OCI-LY1 (cell line): ENCODE measurements around the gene SCAMP2.

Experiments
- H2AFZ ChIP-seq: fragments of 200-600 bp; sonication (generic), shearing (Covaris generic); 2 replicates; pipeline ENCODE4 v1.6.0; 2014; ENCODE audit warnings: antibody characterized with exemption, mild to moderate bottlenecking, low read length
- H3F3A ChIP-seq: fragments of 200-600 bp; sonication (generic), shearing (Covaris generic); 2 replicates; pipeline ENCODE4 v1.6.0; 2014; ENCODE audit warnings: mild to moderate bottlenecking, antibody characterized with exemption, low read length, moderate library complexity; ENCODE audit not compliant: insufficient read depth
- H3K27ac ChIP-seq: fragments of 200-600 bp; sonication (generic); 2 replicates; pipeline ENCODE4 v1.5.1; 2014; ENCODE audit warnings: low read length, mixed run types, mild to moderate bottlenecking, low read depth; ENCODE audit not compliant: poor library complexity, severe bottlenecking
- H3K27me3 ChIP-seq: fragments of 200-600 bp; sonication (generic); 2 replicates; pipeline ENCODE4 v1.6.0; 2014; ENCODE audit warnings: antibody characterized with exemption, mild to moderate bottlenecking, low read length, moderate library complexity; ENCODE audit not compliant: insufficient read depth
- H3K36me3 ChIP-seq: fragments of 200-600 bp; sonication (generic); 2 replicates; pipeline ENCODE4 v1.6.1; 2014; ENCODE audit warnings: mild to moderate bottlenecking, antibody characterized with exemption, low read length, moderate library complexity, mixed read lengths; ENCODE audit not compliant: insufficient read depth
- H3K4me1 ChIP-seq: fragments of 200-600 bp; sonication (generic); 2 replicates; pipeline ENCODE4 v1.5.1; 2014; ENCODE audit warnings: mild to moderate bottlenecking, low read length, moderate library complexity; ENCODE audit not compliant: insufficient read depth, severe bottlenecking
- H3K4me2 ChIP-seq: fragments of 200-600 bp; sonication (generic), shearing (Covaris generic); 2 replicates; pipeline ENCODE4 v1.6.1; 2014; ENCODE audit warnings: low read length
- H3K4me3 ChIP-seq: fragments of 200-600 bp; sonication (generic); 2 replicates; pipeline ENCODE4 v1.5.1; 2014; ENCODE audit warnings: low read length, low read depth, mild to moderate bottlenecking, mixed read lengths; ENCODE audit not compliant: poor library complexity, severe bottlenecking
- H3K79me2 ChIP-seq: fragments of 200-600 bp; shearing (Covaris generic); 2 replicates; pipeline ENCODE4 v1.6.1; 2016; ENCODE audit warnings: mixed run types, low read length, mixed read lengths; ENCODE audit not compliant: insufficient read depth
- H3K9ac ChIP-seq: fragments of 200-600 bp; sonication (generic), shearing (Covaris generic); 2 replicates; pipeline ENCODE4 v1.6.1; 2014; ENCODE audit warnings: mild to moderate bottlenecking, low read length, mixed read lengths
- H3K9me2 ChIP-seq: fragments of 200-600 bp; sonication (generic), shearing (Covaris generic); 2 replicates; pipeline ENCODE4 v1.6.1; 2014; ENCODE audit warnings: low read depth, mild to moderate bottlenecking, low read length, mixed read lengths
- H3K9me3 ChIP-seq: fragments of 200-600 bp; shearing (Covaris generic); 2 replicates; pipeline ENCODE4 v1.6.1; 2014; ENCODE audit warnings: low read length, mixed read lengths
- H4K20me1 ChIP-seq: fragments of 200-600 bp; sonication (generic), shearing (Covaris generic); 2 replicates; pipeline ENCODE4 v1.6.0; 2016; ENCODE audit warnings: mild to moderate bottlenecking, low read length; ENCODE audit not compliant: insufficient read depth
- CTCF ChIP-seq: fragments of 200-600 bp; sonication (generic), shearing (Covaris generic); IDR thresholded peaks from 2 replicates; pipeline ENCODE4 v1.5.1; 2017; ENCODE audit warnings: mild to moderate bottlenecking, antibody characterized with exemption, low read length, moderate library complexity, mixed read lengths
- EZH2 ChIP-seq: fragments of 200-600 bp; sonication (generic), shearing (Covaris generic); IDR thresholded peaks from 2 replicates; pipeline ENCODE4 v1.8.0; 2017; ENCODE audit warnings: borderline replicate concordance, mixed run types, mild to moderate bottlenecking, antibody characterized with exemption, low read length, moderate library complexity, mixed read lengths

Gene SCAMP2

GRCh38 chr15:74857671-74858368, 15.3 kb downstream of the SCAMP2 start:
- Histone ChIP-seq H3K9me3 (no peaks in the 10 kb centered on the region), H2AFZ (no peak overlapping the region), H3K4me3 (no peak overlapping the region), H3K9me2 (no peaks in the 10 kb centered on the region), H3K27me3 (no peaks in the 10 kb centered on the region), H3K4me1 (peaks cover 36% of the 10 kb centered on the region), H3F3A (no peaks in the 10 kb centered on the region), H3K9ac (peak overlapping the region; percentile 2; the same call in 1 of the 2 replicates), H4K20me1 (no peaks in the 10 kb centered on the region), H3K79me2 (no peaks in the 10 kb centered on the region), H3K36me3 (peaks cover 14% of the 10 kb centered on the region), H3K4me2 (peak overlapping the region; percentile 2; the same call in 1 of the 2 replicates), H3K27ac (peak overlapping the region; percentile 81)
- no peak for TF ChIP-seq CTCF
- no peak for TF ChIP-seq EZH2

- Histone ChIP-seq H2AFZ (no peak overlapping the region), H3K9ac (peak overlapping the region; percentile 2; the same call in 1 of the 2 replicates), H3K36me3 (peaks cover 20% of the 10 kb centered on the region), H3K4me3 (no peak overlapping the region), H3K4me1 (peaks cover 36% of the 10 kb centered on the region), H3K9me3 (no peaks in the 10 kb centered on the region), H3K27me3 (no peaks in the 10 kb centered on the region), H3K27ac (peak overlapping the region; percentile 81), H3F3A (no peaks in the 10 kb centered on the region), H3K79me2 (no peaks in the 10 kb centered on the region), H4K20me1 (no peaks in the 10 kb centered on the region), H3K9me2 (no peaks in the 10 kb centered on the region), H3K4me2 (peak overlapping the region; percentile 2; the same call in 1 of the 2 replicates)
- TF ChIP-seq CTCF (no peak), EZH2 (no peak)
These were observed 16.0 kb downstream of the SCAMP2 start for GRCh38 chr15:74857082-74857655.

- Histone ChIP-seq H3K27me3 (no peaks in the 10 kb centered on the region), H3K27ac (peak overlapping the region; percentile 81), H4K20me1 (no peaks in the 10 kb centered on the region), H2AFZ (no peak overlapping the region), H3K4me2 (no peak overlapping the region), H3K4me3 (no peak overlapping the region), H3K4me1 (peaks cover 36% of the 10 kb centered on the region), H3K9ac (no peak overlapping the region), H3K36me3 (peaks cover 25% of the 10 kb centered on the region), H3K79me2 (no peaks in the 10 kb centered on the region), H3K9me2 (no peaks in the 10 kb centered on the region), H3K9me3 (no peaks in the 10 kb centered on the region), H3F3A (no peaks in the 10 kb centered on the region)
- TF ChIP-seq CTCF (no peak), EZH2 (no peak)
These were observed 16.6 kb downstream of the SCAMP2 start for GRCh38 chr15:74856537-74856936.
